HG03520 (cell line): ENCODE data around the gene ADARB2.
"Not testable (repeated sequence)": the region's sequence is repeated elsewhere in the genome, so short reads cannot be mapped to it uniquely, and the experiment has no call there.

Experiments used
- ATAC-seq: cut with Tn5 transposase; IDR thresholded peaks from one replicate; pipeline ENCODE4 v1.9.1; 2021; ENCODE audit warnings: mild to moderate bottlenecking, moderate library complexity; ENCODE audit not compliant: unreplicated experiment

Gene ADARB2

DNA sequence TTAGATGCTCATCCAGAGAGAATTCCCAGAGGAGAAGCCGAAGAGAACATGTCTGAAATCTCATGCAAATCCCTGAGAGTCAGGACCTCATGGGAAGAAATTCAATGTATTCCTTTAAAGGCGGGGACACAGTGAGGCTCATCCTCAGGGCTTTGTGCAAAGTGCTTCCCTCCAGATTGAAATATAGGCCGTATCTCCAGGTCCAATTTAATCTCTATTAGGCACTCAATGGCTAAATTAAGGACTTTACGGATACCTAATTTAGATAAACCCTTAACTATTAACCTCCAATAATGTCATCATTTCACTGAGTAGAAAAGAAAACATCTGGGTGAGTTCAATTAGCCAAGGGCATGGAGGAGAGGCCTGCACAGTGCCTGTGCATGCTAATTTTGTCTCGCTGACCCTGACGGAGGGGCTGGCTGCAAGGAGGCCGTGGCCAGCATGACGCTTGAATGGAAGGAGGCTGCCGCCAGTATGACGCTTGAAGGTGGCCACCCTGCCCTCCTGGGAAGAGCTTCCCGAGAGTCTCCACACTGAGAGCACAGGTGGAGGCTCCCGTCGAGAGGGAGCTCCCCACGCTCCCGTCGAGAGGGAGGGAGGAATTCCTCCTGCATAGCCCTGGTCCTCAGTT lies 287.6 kb downstream of the ADARB2 start:
- ATAC-seq: no peak

DNA sequence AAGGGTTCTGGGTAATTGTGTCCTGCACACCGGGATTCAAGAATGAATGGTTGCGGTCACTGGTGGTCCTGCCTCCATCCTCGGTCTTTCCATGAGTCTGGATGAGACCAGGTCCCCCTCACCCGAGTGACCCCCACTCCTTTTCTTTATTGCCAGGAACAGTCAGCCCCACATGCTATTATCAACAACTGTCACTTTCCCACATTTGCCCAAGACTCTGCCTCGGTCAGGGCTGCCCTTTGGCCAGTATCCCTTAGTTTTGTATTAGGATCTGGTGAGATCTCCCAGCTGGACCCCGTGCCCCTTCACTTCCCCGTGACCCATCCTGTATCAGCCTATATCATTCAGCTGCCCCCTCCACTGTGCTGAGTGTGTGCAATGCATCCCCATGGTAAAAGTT lies 288.3 kb downstream of the ADARB2 start:
- no peak for ATAC-seq

- no peak for ATAC-seq
Measured at GRCh38 chr10:1448252-1448930, 288.9 kb downstream of the ADARB2 start.

- no peak for ATAC-seq
Measured at GRCh38 chr10:1444826-1445225, 292.5 kb downstream of the ADARB2 start.

- ATAC-seq: no peak
Measured at GRCh38 chr10:1440897-1441296, 296.4 kb downstream of the ADARB2 start.

DNA sequence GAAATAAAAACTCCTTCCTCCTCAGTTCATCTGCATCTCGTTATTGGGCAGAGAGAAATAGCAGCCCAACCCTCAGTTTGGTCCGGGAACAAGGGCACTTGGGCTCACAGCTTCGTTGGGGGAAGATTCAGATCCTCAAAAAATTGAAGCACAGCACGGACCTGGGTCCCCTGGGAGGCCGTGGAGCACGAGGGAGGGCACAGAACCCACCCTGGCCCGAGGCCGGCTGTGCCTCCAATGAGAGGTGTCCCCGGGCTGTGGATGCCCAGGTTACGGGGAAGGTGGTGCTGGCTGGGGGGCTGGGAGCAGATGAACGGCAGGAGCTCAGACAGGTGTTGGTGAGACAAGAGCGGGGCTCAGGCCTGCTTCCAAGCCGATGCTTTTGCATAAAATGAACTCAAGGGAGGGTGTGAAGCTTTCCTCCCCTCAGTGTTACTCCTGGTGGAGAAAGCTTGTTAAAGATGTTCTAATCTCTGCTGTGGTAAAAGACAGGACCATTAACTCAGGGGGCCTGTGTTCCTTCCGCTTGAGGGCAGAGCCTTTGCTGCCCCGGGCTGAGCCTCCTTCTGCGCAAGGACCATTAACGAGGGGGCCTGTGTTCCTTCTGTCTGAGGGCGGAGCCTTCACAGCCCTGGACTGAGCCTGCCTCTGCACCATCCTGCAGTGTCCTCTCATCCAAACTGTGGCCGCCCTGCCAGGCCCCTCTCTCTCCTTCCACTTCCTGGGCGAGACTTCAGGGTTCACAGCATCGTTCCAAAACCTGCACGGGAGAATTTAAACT lies 302.2 kb downstream of the ADARB2 start:
- ATAC-seq: no peak

DNA sequence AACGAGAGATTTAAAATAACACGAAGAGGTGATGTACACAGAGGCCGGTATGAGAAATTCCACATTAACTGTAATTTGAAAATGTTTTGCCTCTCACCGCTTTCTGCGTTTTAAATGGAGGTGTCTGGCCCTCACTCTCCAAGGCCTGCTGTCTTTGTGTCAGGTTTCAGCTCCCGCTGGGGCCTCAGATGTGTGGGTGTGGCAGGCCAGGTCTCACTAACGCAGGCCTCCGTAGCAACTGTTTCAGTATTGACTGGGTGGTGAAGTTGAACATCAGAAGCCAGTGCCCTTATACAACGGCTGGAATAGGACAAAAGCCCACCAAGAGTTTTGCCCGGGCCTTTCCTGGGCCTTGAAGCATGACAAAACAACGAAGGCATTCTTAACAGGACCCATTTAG lies 303.1 kb downstream of the ADARB2 start:
- ATAC-seq: no peak

- no peak for ATAC-seq
Measured at GRCh38 chr10:1432161-1432560, 305.2 kb downstream of the ADARB2 start.

DNA sequence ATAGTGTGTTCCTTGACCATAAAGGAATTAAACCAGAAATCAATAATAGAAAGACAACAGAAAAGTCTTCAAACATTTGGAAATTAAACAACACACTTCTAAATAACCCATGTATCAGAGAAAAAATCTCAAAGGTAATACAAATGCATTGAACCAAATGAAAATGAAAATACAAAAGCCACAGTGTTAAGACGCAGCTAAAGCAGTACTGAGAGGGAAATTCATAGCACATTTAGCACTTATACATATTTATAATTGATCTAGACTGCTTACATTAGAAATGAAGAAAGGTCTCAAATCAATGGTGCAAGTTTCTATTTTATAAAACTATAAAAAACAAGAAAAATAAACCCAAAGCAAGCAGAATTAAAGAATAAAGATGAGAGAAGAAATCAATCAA lies 306.1 kb downstream of the ADARB2 start:
- ATAC-seq: no peak

DNA sequence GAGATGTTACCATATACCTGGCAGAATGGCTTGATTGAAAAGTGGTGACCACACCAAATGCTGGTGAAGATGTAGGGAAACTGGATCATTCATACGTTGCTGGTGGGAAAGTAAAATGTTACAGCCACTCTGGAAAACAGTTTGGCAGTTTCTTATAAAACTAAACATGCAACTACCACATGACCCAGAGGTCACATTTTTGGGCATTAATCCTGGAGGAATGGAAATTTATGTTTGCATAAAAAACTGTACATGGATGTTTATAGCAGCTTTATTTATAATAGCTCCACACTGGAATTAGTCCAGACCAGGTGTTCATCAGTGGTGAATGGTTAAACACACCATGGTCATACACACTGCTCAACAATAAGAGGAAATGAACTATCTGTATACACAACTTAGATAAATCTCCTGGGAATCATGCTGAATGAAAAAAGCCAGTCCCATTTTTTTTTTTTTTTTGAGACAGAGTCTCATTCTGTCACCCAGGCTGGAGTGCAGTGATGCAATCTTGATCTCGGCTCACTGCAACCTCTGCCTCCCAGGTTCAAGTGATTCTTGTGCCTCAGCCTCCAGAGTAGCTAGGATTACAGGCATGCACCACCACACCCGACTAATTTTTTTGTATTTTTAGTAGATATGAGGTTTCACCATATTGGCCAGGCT lies 309.7 kb downstream of the ADARB2 start:
- not testable (repeated sequence) for ATAC-seq

- ATAC-seq: no peak
Measured at GRCh38 chr10:1426786-1427185, 310.5 kb downstream of the ADARB2 start.

GRCh38 chr10:1425879-1426278 lies 311.4 kb downstream of the ADARB2 start:
- peak; percentile 77 for ATAC-seq

- no peak for ATAC-seq
Measured at GRCh38 chr10:1424648-1425047, 312.7 kb downstream of the ADARB2 start.

GRCh38 chr10:1423676-1424253 lies 313.6 kb downstream of the ADARB2 start:
- ATAC-seq: no peak

DNA sequence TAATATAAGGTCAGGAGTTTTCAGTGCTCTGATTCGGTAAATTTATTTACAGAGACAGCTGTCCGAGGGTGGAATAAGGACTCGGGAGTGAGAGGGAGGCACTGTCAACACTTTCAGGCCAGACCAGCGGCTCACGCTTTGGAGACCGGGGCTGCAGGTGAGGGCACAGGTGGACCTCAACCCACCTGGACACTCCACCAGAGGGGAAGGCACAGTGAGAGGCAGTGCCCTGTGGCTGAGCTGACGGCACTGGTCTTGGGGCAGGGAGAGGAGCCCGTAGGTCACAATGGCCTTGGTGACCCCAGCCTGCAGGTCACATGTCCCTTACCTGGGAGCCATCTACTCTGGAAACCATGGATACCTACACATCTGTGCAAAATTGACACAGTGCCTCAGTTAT lies 315.1 kb downstream of the ADARB2 start:
- no peak for ATAC-seq

- peak; percentile 90 for ATAC-seq
Measured at GRCh38 chr10:1420661-1421362, 316.5 kb downstream of the ADARB2 start.

GRCh38 chr10:1419796-1420610 lies 317.3 kb downstream of the ADARB2 start:
- no peak for ATAC-seq

GRCh38 chr10:1418031-1418550 lies 319.2 kb downstream of the ADARB2 start:
- ATAC-seq: no peak

- no peak for ATAC-seq
Measured at GRCh38 chr10:1417574-1417973, 319.8 kb downstream of the ADARB2 start.
